ENCODE measurements around the gene PIF1.

DNA sequence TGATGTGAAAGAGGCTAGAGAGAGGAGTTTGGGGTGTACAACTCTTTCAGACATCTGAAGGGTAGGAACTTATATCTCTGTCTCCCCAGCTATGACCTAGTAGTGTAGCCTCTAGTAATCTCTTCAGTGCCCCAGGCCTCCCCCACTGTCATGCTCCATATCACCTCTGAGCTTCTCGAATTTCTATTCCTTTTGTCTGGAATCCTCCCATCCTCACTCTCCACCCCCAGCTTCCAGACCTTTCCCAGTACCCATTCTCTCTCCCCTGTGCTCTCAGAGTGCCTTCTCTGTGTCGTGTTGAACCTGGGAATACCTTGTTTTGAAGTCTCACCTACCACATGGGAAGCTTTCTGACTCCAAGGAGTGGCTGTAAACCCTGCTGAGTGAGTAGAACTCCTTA is 46.4 kb downstream of the PIF1 start:
- TF ChIP-seq, protein P1, sequence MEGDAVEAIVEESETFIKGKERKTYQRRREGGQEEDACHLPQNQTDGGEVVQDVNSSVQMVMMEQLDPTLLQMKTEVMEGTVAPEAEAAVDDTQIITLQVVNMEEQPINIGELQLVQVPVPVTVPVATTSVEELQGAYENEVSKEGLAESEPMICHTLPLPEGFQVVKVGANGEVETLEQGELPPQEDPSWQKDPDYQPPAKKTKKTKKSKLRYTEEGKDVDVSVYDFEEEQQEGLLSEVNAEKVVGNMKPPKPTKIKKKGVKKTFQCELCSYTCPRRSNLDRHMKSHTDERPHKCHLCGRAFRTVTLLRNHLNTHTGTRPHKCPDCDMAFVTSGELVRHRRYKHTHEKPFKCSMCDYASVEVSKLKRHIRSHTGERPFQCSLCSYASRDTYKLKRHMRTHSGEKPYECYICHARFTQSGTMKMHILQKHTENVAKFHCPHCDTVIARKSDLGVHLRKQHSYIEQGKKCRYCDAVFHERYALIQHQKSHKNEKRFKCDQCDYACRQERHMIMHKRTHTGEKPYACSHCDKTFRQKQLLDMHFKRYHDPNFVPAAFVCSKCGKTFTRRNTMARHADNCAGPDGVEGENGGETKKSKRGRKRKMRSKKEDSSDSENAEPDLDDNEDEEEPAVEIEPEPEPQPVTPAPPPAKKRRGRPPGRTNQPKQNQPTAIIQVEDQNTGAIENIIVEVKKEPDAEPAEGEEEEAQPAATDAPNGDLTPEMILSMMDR (IDR thresholded peaks at IDR 0.05; ENCODE audit: poor library complexity, severe bottlenecking) = no peak
- TF ChIP-seq POLR2AphosphoS5 (IDR thresholded peaks at IDR 0.05) (no peak), EZH2 (IDR thresholded peaks at IDR 0.05; ENCODE audit: borderline replicate concordance, insufficient read depth, low read length, poor library complexity, severe bottlenecking) (no peak), EP300 (conservative IDR thresholded peaks at IDR 0.05; ENCODE audit: poor library complexity, severe bottlenecking) (no peak), MXI1 (conservative IDR thresholded peaks at IDR 0.05; ENCODE audit: poor library complexity, severe bottlenecking) (no peak), TAF1 (IDR thresholded peaks at IDR 0.05; ENCODE audit: low read depth) (no peak), RAD21 (conservative IDR thresholded peaks at IDR 0.05) (no peak)
- TF ChIP-seq, protein P2, sequence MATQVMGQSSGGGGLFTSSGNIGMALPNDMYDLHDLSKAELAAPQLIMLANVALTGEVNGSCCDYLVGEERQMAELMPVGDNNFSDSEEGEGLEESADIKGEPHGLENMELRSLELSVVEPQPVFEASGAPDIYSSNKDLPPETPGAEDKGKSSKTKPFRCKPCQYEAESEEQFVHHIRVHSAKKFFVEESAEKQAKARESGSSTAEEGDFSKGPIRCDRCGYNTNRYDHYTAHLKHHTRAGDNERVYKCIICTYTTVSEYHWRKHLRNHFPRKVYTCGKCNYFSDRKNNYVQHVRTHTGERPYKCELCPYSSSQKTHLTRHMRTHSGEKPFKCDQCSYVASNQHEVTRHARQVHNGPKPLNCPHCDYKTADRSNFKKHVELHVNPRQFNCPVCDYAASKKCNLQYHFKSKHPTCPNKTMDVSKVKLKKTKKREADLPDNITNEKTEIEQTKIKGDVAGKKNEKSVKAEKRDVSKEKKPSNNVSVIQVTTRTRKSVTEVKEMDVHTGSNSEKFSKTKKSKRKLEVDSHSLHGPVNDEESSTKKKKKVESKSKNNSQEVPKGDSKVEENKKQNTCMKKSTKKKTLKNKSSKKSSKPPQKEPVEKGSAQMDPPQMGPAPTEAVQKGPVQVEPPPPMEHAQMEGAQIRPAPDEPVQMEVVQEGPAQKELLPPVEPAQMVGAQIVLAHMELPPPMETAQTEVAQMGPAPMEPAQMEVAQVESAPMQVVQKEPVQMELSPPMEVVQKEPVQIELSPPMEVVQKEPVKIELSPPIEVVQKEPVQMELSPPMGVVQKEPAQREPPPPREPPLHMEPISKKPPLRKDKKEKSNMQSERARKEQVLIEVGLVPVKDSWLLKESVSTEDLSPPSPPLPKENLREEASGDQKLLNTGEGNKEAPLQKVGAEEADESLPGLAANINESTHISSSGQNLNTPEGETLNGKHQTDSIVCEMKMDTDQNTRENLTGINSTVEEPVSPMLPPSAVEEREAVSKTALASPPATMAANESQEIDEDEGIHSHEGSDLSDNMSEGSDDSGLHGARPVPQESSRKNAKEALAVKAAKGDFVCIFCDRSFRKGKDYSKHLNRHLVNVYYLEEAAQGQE (IDR thresholded peaks at IDR 0.05; ENCODE audit: borderline replicate concordance) = no peak

Measured in neural cell (in vitro differentiated cells).